22Rv1 (cell line): ENCODE measurements around the gene ASB2.
A peak's percentile ranks its signal among the peaks of the same experiment; 100 is the strongest.

Experiments
- H3K27ac ChIP-seq: fragments of 450-650 bp; 2 replicates; pipeline ENCODE4 v1.5.1; 2017
- ZFX ChIP-seq: fragments of 450-650 bp; IDR thresholded peaks from 2 replicates; pipeline ENCODE4 v1.6.1; 2017; ENCODE audit warnings: antibody characterized with exemption, borderline replicate concordance
- TF ChIP-seq, protein P1 (sequence below): fragments of 450-650 bp; IDR thresholded peaks from 2 replicates; pipeline ENCODE4 v1.5.1; 2017; ENCODE audit warnings: mild to moderate bottlenecking

ASB2 gene

DNA sequence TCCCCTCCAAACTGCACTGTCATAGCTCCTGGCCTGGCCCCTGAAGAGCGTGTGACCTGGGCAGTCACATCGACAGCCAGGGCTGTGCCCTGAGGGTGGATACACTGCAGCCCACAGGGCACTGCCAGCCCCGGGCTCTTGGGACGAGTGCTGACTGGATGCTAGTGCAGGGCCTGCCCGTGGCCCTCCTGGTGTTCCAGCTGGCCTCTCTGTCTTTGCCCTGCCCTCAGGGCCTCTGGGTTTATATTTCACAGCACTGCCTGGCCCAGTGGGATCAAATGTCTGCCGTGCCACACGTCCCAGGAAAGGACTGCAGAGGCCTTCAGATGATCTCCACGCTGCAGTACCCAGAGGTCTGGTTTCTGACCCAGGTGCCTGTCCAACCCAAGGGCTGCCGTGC, 10.6 kb upstream of the ASB2 start:
- TF ChIP-seq, protein P1, sequence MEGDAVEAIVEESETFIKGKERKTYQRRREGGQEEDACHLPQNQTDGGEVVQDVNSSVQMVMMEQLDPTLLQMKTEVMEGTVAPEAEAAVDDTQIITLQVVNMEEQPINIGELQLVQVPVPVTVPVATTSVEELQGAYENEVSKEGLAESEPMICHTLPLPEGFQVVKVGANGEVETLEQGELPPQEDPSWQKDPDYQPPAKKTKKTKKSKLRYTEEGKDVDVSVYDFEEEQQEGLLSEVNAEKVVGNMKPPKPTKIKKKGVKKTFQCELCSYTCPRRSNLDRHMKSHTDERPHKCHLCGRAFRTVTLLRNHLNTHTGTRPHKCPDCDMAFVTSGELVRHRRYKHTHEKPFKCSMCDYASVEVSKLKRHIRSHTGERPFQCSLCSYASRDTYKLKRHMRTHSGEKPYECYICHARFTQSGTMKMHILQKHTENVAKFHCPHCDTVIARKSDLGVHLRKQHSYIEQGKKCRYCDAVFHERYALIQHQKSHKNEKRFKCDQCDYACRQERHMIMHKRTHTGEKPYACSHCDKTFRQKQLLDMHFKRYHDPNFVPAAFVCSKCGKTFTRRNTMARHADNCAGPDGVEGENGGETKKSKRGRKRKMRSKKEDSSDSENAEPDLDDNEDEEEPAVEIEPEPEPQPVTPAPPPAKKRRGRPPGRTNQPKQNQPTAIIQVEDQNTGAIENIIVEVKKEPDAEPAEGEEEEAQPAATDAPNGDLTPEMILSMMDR = no peak
- no peak for TF ChIP-seq ZFX
- no peak overlapping the region for H3K27ac ChIP-seq

DNA sequence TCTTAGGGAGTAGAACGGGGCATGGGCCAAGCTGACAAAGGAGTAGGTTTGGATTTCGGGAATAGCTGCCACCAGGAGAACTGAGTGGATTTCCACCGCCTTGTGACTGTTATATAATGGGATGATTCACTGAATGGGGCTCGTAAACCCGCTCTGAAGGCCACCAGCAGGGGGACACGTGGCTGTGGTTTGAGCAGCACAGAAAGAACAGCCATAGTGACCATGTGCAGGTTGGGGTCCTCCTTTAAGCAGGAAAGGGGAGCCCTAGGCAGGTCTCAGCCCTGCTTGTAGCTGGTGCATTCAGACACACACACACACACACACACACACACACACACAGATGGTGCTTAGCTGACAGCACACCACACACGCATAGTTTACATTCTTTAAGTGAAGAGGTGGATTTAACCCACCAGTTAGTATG, 8.6 kb upstream of the ASB2 start:
- H3K27ac ChIP-seq = no peak overlapping the region
- no peak for TF ChIP-seq ZFX
- TF ChIP-seq, protein P1 = peak; percentile 22; the same call in 1 of the 2 replicates

DNA sequence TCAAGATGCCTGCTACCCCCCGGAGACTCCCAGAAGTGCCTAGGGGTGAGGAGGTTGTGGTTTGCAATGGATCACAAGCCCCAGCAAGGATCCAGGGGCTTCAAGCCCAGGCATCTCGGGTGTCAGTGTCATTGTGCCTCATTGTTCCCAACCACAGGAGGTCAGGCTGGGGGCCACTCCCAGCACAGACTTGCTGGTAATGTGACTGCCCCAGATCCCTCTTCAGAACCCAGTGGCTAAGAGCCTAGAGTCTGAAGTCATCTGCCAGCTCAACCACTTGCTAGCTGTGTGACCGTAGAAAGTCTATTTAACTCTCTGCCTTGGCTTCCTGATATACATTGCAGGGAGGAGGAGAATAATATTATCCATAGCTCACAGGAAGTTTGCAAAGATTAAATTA, 7.7 kb upstream of the ASB2 start:
- TF ChIP-seq, protein P1 = no peak
- TF ChIP-seq ZFX = no peak

GRCh38 chr14:93982230-93983007, 6.0 kb upstream of the ASB2 start:
- no peak overlapping the region for H3K27ac ChIP-seq
- TF ChIP-seq ZFX = no peak
- TF ChIP-seq, protein P1 = no peak

More for the DNA sequence above, 7.7 kb upstream of the ASB2 start:
- no peak overlapping the region for H3K27ac ChIP-seq

GRCh38 chr14:93981316-93982229, 5.2 kb upstream of the ASB2 start:
- no peak overlapping the region for H3K27ac ChIP-seq
- TF ChIP-seq ZFX = no peak

DNA sequence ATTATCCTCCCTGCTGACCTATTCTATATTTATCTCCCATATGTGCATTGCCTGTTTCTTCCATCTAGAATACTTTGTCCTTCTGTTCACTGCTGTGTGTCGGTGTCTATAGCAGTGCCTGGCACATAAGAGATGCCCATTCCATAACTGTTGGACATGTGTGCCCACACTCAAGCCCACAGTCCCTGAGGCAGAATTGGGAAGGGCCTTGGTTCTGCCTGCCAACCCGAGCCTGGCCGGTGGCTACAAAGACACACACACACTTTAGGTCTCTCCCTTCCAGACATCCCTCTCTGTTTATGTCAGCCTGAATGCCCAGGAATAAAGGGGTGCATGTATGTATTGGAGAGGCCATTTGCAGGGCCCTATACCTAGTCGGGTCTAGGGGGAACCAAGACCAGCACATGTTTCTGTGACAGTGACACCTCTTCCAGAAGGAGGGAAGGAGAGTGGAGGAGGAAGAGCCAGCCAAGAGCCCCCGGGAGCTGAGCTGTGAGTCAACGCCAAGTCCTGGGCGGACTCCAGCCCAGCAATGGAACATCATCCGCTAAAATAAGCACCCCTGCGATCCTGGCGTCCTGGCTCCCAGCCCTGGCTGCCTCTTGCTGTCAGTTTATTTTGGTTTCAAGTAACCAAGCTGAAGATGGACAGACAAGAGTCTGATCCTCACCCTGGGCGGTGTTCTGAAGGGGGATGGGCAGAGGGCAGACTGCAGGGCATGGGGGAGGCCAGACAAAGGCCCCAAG, 4.3 kb upstream of the ASB2 start:
- TF ChIP-seq, protein P1 = no peak
- TF ChIP-seq ZFX = no peak
- H3K27ac ChIP-seq = no peak overlapping the region

GRCh38 chr14:93978735-93979134, 2.4 kb upstream of the ASB2 start:
- TF ChIP-seq ZFX = no peak
- TF ChIP-seq, protein P1 = no peak
- H3K27ac ChIP-seq = no peak overlapping the region
